K562 (cell line): ENCODE measurements around the gene PCDHGC4. TPM values are rescaled to one million over a fixed set of nuclear protein-coding genes. Genes with fewer than 3 reads are reported as not detected.
A peak's percentile ranks its signal among the peaks of the same experiment; 100 is the strongest.

Experiments
- ATAC-seq: fragments of 200-7000 bp; cut with Tn5 transposase; 3 replicates; pipeline ENCODE4 v1.9.1; 2020; ENCODE audit warnings: moderate library complexity
- BruUV-seq: library from RNA; stranded (reverse); fragments of 400-500 nt; replicated peaks from 2 replicates; lab custom pipeline; 2021; lab: Mats Ljungman, UMichigan
- CTCF ChIA-PET: fragments of 300-600 bp; formaldehyde crosslinking; extraction: SDS; loops from one replicate; lab custom pipeline; 2021; ENCODE audit warnings: low intra/inter-chr PET ratio; lab: Yijun Ruan, JAX
- POLR2A ChIA-PET: fragments of 300-600, 350-650 bp; sonication (Branson Sonifier 250); formaldehyde crosslinking; extraction: SDS; loops from one replicate; lab custom pipeline; 2021; ENCODE audit warnings: antibody characterized with exemption, inconsistent platforms; lab: Yijun Ruan, JAX
- DNase-seq, 4 experiments: peaks; one replicate each; pipeline versions ENCODE4 v3.0.0 to v3.0.0-alpha.2; 2011 to 2018; ENCODE audit warnings: low spot score in 3 of 4, mixed read lengths in 3 of 4; ENCODE audit errors: extremely low read depth in 1 of 4
- FAIRE-seq: peaks from 2 replicates; lab custom pipeline; 2011; peaks lifted over from hg19 to GRCh38; lab: Jason Lieb, UNC
- H2AFZ ChIP-seq: 2 replicates; pipeline ENCODE4 v1.6.0; 2011; ENCODE audit warnings: low read depth, low read length, control low read depth, inconsistent platforms
- H3K27ac ChIP-seq: fragments of 200-600 bp; 3 replicates; pipeline ENCODE4 v1.8.0; 2011; ENCODE audit warnings: low read depth, mild to moderate bottlenecking, control low read depth, inconsistent platforms, low read length, moderate library complexity, mixed read lengths; ENCODE audit errors: extremely low read depth
- H3K27me3 ChIP-seq, 2 experiments: fragments of 300-600 bp in 1 of 2; 2 replicates in 1 of 2; 3 replicates in 1 of 2; pipeline versions ENCODE4 v1.6.0 to v1.8.0; 2011; ENCODE audit warnings: inconsistent platforms in 2 of 2, low read length in 2 of 2, mild to moderate bottlenecking in 1 of 2, mixed read lengths in 1 of 2, moderate library complexity in 1 of 2; ENCODE audit not compliant: control insufficient read depth in 2 of 2, insufficient read depth in 2 of 2
- H3K36me3 ChIP-seq: fragments of 300-600 bp; 3 replicates; pipeline ENCODE4 v1.8.0; 2011; ENCODE audit warnings: mild to moderate bottlenecking, low read length, inconsistent platforms; ENCODE audit not compliant: control insufficient read depth, insufficient read depth
- H3K4me1 ChIP-seq, 2 experiments: fragments of 200-600 bp in 1 of 2; replicated peaks in 1 of 2; 2 replicates in 1 of 2; 3 replicates in 1 of 2; pipeline versions ENCODE4 v1.5.1 to v1.8.0; 2011; ENCODE audit warnings: inconsistent platforms in 2 of 2, low read length in 2 of 2, mild to moderate bottlenecking in 1 of 2, mixed read lengths in 1 of 2, moderate library complexity in 1 of 2; ENCODE audit not compliant: control insufficient read depth in 2 of 2, insufficient read depth in 2 of 2
- H3K4me2 ChIP-seq: 2 replicates; pipeline ENCODE4 v1.6.1; 2011; ENCODE audit warnings: low read length, control low read depth, inconsistent platforms, mixed read lengths; ENCODE audit not compliant: insufficient read depth
- H3K4me3 ChIP-seq: fragments of 200-600 bp; sonication (generic), shearing (Covaris generic); 2 replicates; pipeline ENCODE4 v1.5.1; 2016; ENCODE audit warnings: control low read depth, inconsistent platforms
- H3K79me2 ChIP-seq: fragments of 200-600 bp; 3 replicates; pipeline ENCODE4 v1.8.0; 2011; ENCODE audit warnings: low read length, inconsistent platforms; ENCODE audit not compliant: control insufficient read depth, insufficient read depth
- H3K9ac ChIP-seq, 2 experiments: 2 replicates each; pipeline versions ENCODE4 v1.6.0 to v1.6.1; 2011; ENCODE audit warnings: low read depth in 2 of 2, low read length in 2 of 2, control low read depth in 1 of 2, inconsistent platforms in 1 of 2, mild to moderate bottlenecking in 1 of 2, mixed read lengths in 1 of 2; ENCODE audit not compliant: insufficient read depth in 1 of 2
- H3K9me1 ChIP-seq: one replicate; pipeline ENCODE4 v1.6.0; 2011; ENCODE audit warnings: inconsistent platforms, mild to moderate bottlenecking, low read length, moderate library complexity; ENCODE audit not compliant: control insufficient read depth, insufficient read depth
- H3K9me3 ChIP-seq: replicated peaks from 2 replicates; pipeline ENCODE4 v1.5.1; 2011; ENCODE audit warnings: low read depth, low read length, inconsistent platforms; ENCODE audit not compliant: control insufficient read depth, insufficient read depth
- H4K20me1 ChIP-seq: replicated peaks from 2 replicates; pipeline ENCODE4 v1.6.1; 2011; ENCODE audit warnings: low read length, inconsistent platforms, mixed read lengths; ENCODE audit not compliant: control insufficient read depth, insufficient read depth
- E2F3 ChIP-seq: fragments of 250-450 bp; sonication (Bioruptor Pico); IDR thresholded peaks from 2 replicates; pipeline ENCODE4 v1.4.0; 2020; ENCODE audit warnings: mild to moderate bottlenecking
- KAT2B ChIP-seq: IDR thresholded peaks from one replicate; pipeline ENCODE4 v1.6.1; 2012; ENCODE audit warnings: low read depth, mild to moderate bottlenecking, control low read depth, inconsistent platforms, low read length, moderate library complexity
- MECOM ChIP-seq: fragments of 250-450 bp; sonication (Bioruptor Pico); IDR thresholded peaks from 2 replicates; pipeline ENCODE4 v1.8.0; 2022; ENCODE audit warnings: inconsistent platforms
- NCOA4 ChIP-seq: fragments of 450-650 bp; IDR thresholded peaks from 2 replicates; pipeline ENCODE4 v1.6.1; 2018; ENCODE audit warnings: mild to moderate bottlenecking; ENCODE audit not compliant: partially characterized antibody
- PTTG1 ChIP-seq: fragments of 450-650 bp; IDR thresholded peaks from 2 replicates; pipeline ENCODE4 v1.6.1; 2016; ENCODE audit warnings: low read depth, mild to moderate bottlenecking, missing genetic modification characterization, missing compliant biosample characterization
- RFX7 ChIP-seq: fragments of 250-450 bp; sonication (Bioruptor Pico); IDR thresholded peaks from 2 replicates; pipeline ENCODE4 v1.5.1; 2021; ENCODE audit warnings: mild to moderate bottlenecking
- SLC30A9 ChIP-seq: fragments of 250-450 bp; sonication (Bioruptor Pico); IDR thresholded peaks from 2 replicates; pipeline ENCODE4 v1.8.0; 2022; ENCODE audit warnings: mild to moderate bottlenecking, moderate library complexity
- ZKSCAN3 ChIP-seq: fragments of 250-450 bp; sonication (Bioruptor Pico); IDR thresholded peaks from 2 replicates; pipeline ENCODE4 v1.4.0; 2020
- ZNF431 ChIP-seq: sonication (generic); formaldehyde crosslinking; IDR thresholded peaks from 2 replicates; pipeline ENCODE4 v1.8.0; 2022; ENCODE audit warnings: mild to moderate bottlenecking, missing genetic modification reagents
- ZNF586 ChIP-seq: fragments of 450-650 bp; formaldehyde crosslinking; conservative IDR thresholded peaks from 2 replicates; pipeline ENCODE4 v1.4.0; 2020; ENCODE audit warnings: mild to moderate bottlenecking, moderate library complexity
- ZNF699 ChIP-seq: fragments of 250-450 bp; sonication (Bioruptor Pico); IDR thresholded peaks from 2 replicates; pipeline ENCODE4 v1.8.0; 2021; ENCODE audit warnings: mild to moderate bottlenecking, moderate library complexity; ENCODE audit not compliant: insufficient replicate concordance
- WGBS: fragments of 100-300 bp; shearing (Covaris generic); methylation state at CpG from one replicate; pipeline ENCODE4 v1.1.6; 2016; ENCODE audit warnings: low coverage, mixed read lengths; ENCODE audit not compliant: insufficient coverage; ENCODE audit errors: missing lambda C conversion rate; 5-methylcytosine and 5-hydroxymethylcytosine counted together
- in situ Hi-C: fragments of 300-500 bp; cut with MboI; formaldehyde crosslinking; loops from 4 replicates; pipeline ENCODE4 v1.15.0; 2018; ENCODE audit warnings: inconsistent platforms, mixed read lengths
- intact Hi-C: fragments of 100-400 bp; cut with micrococcal nuclease; formaldehyde crosslinking; loops from 2 replicates; pipeline ENCODE4 v1.14.2; 2022
- polyA plus RNA-seq, 8 experiments: library from polyadenylated mRNA; depleted of rRNA in 4 of 8; stranded (reverse) in 5 of 8; unstranded in 3 of 8; fragments of >200 nt; fragmentation: Nextera tagmentation in 2 of 8; fragmentation: Illumina TruSeq in 1 of 8; extraction: Ambion mirVana in 2 of 8; extraction: Trizol in 1 of 8; gene quantifications; 2 replicates each; pipeline versions ENCODE4 v1.2.1 to v1.2.3, GENCODE V29; 2011 to 2014; ENCODE audit warnings: inconsistent platforms in 1 of 8, missing spikeins in 1 of 8
- total RNA-seq, 7 experiments: library from RNA; depleted of rRNA in 6 of 7; stranded (reverse); fragments of >200 nt in 6 of 7; fragmentation: Illumina TruSeq in 2 of 7; extraction: Trizol in 2 of 7; gene quantifications; 2 replicates each; pipeline versions ENCODE4 v1.2.1 to v1.2.3, GENCODE V29; 2011 to 2021; ENCODE audit warnings: low replicate concordance in 1 of 7
- TF ChIP-seq, protein P1 (sequence below): IDR thresholded peaks from 2 replicates; pipeline ENCODE4 v1.6.1; 2011; ENCODE audit not compliant: insufficient read length; ENCODE audit errors: extremely low read depth
- TF ChIP-seq, protein P2 (sequence below): fragments of 450-650 bp; formaldehyde crosslinking; IDR thresholded peaks from 2 replicates; pipeline ENCODE4 v1.4.0; 2022; ENCODE audit warnings: missing genetic modification characterization
- TF ChIP-seq, protein P3 (sequence below), 2 experiments: fragments of 450-650 bp; IDR thresholded peaks; 2 replicates each; pipeline ENCODE4 v1.6.1; 2018; ENCODE audit warnings: mild to moderate bottlenecking in 2 of 2, low read depth in 1 of 2; ENCODE audit not compliant: partially characterized antibody in 2 of 2

The PCDHGC4 gene
- total and polyA plus RNA-seq, 9 of the 15 experiments (the other 6 are each of a cell fraction or from before 2014, with no cell fraction given): 0.05 TPM; not detected in 8

DNA sequence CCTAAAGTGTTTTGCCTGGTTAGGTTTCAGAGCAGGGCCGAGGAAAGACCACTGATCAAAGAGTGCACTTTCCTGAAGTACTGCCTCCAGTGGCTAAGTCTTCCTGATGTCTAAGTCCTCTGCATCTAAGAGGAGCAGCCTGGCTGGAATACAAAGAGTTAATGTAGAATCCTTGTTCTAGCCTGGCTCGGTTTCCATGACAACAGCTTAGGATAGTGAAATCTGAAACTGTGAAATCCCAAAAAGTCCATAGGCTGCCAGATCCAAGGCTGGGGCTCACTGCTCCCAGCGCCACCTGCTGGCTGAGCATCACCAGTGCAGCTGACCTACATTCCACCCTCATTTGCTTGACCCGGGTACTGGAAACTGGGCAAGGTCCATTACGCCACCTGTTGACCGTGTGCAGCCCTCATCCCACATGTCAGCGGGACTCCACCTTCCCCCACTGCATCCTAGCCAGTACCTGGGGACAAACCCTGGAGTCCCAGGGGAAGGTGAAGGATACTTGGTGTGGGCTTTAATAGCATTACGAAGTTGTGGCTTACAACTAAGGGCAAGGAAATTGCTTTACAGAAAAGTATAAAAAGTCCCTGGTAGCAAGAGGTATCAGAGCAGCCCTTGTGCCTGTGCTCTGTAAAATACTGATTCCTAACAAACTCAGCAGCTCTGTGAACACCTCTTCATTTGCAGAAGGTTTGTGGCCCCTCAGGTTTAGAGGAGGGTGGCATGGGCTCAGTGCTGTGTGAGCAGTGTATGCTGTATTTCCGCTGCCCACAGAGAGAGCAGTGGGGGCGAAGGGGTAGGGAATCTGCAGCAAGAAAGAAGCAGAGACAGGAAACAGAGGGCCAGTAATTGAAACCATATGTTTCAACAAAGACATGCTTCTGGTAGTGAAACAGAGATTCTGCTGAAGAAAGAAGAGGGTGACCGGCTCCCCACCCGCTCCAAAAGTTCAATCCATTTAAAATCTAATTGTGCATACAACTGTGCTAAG is 40.1 kb downstream of the PCDHGC4 start:
- no peaks in the 10 kb centered on the region for H3K9me1 ChIP-seq
- H3K27me3 ChIP-seq: no peaks in the 10 kb centered on the region
- H3K9ac ChIP-seq: no peak overlapping the region
- intact Hi-C loops (loop anchor here (5.0 kb wide), 1 partner anchor 113 kb away; the partner anchor contains the start of gene PCDHGA10), in situ Hi-C loops (loop anchor here (5.0 kb wide), 1 partner anchor 103 kb away; the partner anchor contains the start of gene PCDHGA11)
- no peak overlapping the region for H3K27ac ChIP-seq
- CTCF ChIA-PET: interaction anchor here (0.5 to 1.8 kb wide), 15 partner anchors 12 to 476 kb away, joined by 3 to 7 read pairs (median 4); partner anchors contain the start of genes PCDHGA11, PCDHGA12, PCDHGA3 and PCDHGA9
- ATAC-seq (peak; percentile 94), FAIRE-seq (peak; percentile 95), DNase-seq (peak; percentile 79 to 86 (median 84))
- H3K4me3 ChIP-seq: no peak overlapping the region
- no peaks in the 10 kb centered on the region for H3K79me2 ChIP-seq
- peaks cover 0 to 7% of the 10 kb centered on the region in 2 experiments; a peak in 2 of 5 replicates for H3K4me1 ChIP-seq
- no peaks in the 10 kb centered on the region for H3K9me3 ChIP-seq
- 57% methylated on average over 12 of the region's 12 CpGs for WGBS
- peaks cover 99% of the 10 kb centered on the region for H3K36me3 ChIP-seq
- H2AFZ ChIP-seq: no peak overlapping the region
- H4K20me1 ChIP-seq: no peaks in the 10 kb centered on the region; the same call in 1 of the 2 replicates
- no TSS peak for BruUV-seq
- no peak overlapping the region for H3K4me2 ChIP-seq
- POLR2A ChIA-PET: interaction anchor here (1.1 kb wide), 1 partner anchor 95 kb away, joined by 3 read pairs; the partner anchor contains the start of gene PCDHGA12
- TF ChIP-seq ZNF431: peak; percentile 53; the same call in 1 of the 2 replicates
- no peak for TF ChIP-seq ZNF699
- no peak for TF ChIP-seq NCOA4
- TF ChIP-seq SLC30A9: no peak
- TF ChIP-seq KAT2B: no peak
- TF ChIP-seq E2F3 (CRISPR knock-in tag): no peak
- no peak for TF ChIP-seq ZKSCAN3
- no peak for TF ChIP-seq ZNF586
- no peak for TF ChIP-seq RFX7 (CRISPR knock-in tag)
- TF ChIP-seq PTTG1 (tag): no peak
- TF ChIP-seq, protein P1, sequence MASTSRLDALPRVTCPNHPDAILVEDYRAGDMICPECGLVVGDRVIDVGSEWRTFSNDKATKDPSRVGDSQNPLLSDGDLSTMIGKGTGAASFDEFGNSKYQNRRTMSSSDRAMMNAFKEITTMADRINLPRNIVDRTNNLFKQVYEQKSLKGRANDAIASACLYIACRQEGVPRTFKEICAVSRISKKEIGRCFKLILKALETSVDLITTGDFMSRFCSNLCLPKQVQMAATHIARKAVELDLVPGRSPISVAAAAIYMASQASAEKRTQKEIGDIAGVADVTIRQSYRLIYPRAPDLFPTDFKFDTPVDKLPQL: no peak
- TF ChIP-seq, protein P2, sequence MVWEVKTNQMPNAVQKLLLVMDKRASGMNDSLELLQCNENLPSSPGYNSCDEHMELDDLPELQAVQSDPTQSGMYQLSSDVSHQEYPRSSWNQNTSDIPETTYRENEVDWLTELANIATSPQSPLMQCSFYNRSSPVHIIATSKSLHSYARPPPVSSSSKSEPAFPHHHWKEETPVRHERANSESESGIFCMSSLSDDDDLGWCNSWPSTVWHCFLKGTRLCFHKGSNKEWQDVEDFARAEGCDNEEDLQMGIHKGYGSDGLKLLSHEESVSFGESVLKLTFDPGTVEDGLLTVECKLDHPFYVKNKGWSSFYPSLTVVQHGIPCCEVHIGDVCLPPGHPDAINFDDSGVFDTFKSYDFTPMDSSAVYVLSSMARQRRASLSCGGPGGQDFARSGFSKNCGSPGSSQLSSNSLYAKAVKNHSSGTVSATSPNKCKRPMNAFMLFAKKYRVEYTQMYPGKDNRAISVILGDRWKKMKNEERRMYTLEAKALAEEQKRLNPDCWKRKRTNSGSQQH (CRISPR knock-in tag): no peak
- TF ChIP-seq, protein P3, sequence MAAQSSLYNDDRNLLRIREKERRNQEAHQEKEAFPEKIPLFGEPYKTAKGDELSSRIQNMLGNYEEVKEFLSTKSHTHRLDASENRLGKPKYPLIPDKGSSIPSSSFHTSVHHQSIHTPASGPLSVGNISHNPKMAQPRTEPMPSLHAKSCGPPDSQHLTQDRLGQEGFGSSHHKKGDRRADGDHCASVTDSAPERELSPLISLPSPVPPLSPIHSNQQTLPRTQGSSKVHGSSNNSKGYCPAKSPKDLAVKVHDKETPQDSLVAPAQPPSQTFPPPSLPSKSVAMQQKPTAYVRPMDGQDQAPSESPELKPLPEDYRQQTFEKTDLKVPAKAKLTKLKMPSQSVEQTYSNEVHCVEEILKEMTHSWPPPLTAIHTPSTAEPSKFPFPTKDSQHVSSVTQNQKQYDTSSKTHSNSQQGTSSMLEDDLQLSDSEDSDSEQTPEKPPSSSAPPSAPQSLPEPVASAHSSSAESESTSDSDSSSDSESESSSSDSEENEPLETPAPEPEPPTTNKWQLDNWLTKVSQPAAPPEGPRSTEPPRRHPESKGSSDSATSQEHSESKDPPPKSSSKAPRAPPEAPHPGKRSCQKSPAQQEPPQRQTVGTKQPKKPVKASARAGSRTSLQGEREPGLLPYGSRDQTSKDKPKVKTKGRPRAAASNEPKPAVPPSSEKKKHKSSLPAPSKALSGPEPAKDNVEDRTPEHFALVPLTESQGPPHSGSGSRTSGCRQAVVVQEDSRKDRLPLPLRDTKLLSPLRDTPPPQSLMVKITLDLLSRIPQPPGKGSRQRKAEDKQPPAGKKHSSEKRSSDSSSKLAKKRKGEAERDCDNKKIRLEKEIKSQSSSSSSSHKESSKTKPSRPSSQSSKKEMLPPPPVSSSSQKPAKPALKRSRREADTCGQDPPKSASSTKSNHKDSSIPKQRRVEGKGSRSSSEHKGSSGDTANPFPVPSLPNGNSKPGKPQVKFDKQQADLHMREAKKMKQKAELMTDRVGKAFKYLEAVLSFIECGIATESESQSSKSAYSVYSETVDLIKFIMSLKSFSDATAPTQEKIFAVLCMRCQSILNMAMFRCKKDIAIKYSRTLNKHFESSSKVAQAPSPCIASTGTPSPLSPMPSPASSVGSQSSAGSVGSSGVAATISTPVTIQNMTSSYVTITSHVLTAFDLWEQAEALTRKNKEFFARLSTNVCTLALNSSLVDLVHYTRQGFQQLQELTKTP (IDR thresholded peaks at IDR 0.05; ENCODE audit: low read depth in 1 of 2, partially characterized antibody in 2 of 2): no peak
- no peak for TF ChIP-seq MECOM (CRISPR knock-in tag)
